HTERT RPE-1 (cell line): ENCODE measurements around the gene KRTAP23-1.

Experiments used
- in situ Hi-C: fragments of 300-500 bp; cut with MboI; formaldehyde crosslinking; loops from 4 replicates; pipeline ENCODE4 v1.14.3; 2020; ENCODE audit warnings: low sequenced_read_pairs

The KRTAP23-1 gene

DNA sequence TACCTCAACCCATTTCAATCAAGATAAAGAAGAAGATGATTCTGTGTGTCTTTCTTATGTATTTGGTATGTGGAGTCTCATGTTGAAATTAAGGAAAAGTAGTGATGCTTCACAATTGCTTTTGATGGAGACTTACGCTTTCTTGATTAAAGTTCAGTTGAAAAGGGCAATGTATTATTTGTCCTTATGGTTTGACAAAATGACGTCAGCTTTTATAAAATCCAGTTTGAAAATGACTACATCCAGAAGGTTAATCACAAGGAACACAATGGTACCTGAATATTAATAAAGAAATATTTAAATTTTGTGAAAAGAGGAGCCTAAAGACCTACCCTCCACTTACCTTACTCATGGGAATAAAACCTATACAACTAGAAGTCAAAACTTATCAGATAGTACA, 32.7 kb downstream of the KRTAP23-1 start:
- in situ Hi-C loops = no loop called here

DNA sequence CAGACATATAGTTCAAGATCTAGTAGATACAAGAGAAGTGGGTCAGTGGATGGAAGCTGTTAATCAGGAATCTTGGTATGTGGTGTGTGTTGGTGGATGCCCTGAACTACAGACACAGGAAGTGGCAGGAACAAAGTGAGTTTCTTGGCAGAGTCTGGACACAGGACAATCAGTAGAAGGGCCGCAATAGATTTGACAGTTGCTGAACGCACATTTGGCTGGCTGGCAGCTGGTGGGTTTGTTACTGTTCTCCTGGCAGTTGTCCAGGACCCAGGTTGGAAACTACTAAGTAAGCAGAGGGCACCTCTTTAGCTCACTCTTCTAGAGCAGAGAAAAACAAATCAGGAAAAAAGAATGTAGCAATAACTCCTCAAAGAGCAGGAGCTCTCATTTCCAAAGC, 41.5 kb downstream of the KRTAP23-1 start:
- in situ Hi-C loops = no loop called here

DNA sequence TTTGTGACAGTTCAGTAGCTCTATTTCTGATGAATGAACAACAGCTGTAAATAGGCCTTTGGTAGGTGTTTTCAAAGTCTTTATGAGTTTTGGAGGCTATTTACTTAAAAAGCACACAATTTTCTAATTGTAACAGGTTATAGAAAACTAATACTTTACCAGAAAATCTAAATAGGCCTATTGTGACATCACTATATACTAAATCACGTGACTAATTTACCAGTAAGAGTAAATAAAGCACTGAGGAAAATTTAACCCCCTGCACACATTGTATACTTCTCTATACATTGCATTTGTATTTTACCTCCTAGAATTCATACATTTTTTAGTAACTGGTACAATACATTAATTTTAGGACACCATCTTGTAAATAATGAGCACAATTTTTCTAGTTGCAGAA, 43.3 kb downstream of the KRTAP23-1 start:
- in situ Hi-C loops = no loop called here
